Central memory CD4-positive, alpha-beta T cell (primary cell): ENCODE measurements around the gene PATL2.
"Not testable (repeated sequence)": the region's sequence is repeated elsewhere in the genome, so short reads cannot be mapped to it uniquely, and the experiment has no call there.

ENCODE experiments used
- DNase-seq: peaks from one replicate; pipeline ENCODE4 v3.0.0; 2022

The PATL2 gene

GRCh38 chr15:44641651-44642050 lies 69.5 kb downstream of the PATL2 start:
- DNase-seq = no peak

GRCh38 chr15:44636976-44637375 lies 74.1 kb downstream of the PATL2 start:
- no peak for DNase-seq

- DNase-seq = no peak
These were observed 77.5 kb downstream of the PATL2 start for GRCh38 chr15:44633603-44634002.

- DNase-seq = not testable (repeated sequence)
These were observed 85.8 kb downstream of the PATL2 start for GRCh38 chr15:44625286-44625685.

DNA sequence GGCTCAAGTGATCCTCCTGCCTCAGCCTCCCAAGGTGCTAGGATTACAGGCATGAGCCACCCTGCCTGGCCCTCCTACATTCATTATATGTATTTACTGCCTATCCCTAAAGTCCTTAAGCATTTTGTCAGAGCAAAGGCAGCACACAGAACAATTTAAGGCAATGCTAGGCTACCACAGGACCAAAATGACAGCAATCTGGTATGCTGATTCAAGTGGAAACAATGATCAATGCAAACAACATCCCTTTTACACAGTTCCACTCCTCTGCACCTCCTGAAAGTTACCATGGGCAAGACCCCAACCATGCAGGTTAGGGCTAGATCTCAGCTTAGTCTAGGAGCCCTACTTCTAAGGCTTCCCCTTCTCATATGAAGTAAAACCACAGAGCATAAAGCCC lies 87.9 kb downstream of the PATL2 start:
- DNase-seq = no peak

DNA sequence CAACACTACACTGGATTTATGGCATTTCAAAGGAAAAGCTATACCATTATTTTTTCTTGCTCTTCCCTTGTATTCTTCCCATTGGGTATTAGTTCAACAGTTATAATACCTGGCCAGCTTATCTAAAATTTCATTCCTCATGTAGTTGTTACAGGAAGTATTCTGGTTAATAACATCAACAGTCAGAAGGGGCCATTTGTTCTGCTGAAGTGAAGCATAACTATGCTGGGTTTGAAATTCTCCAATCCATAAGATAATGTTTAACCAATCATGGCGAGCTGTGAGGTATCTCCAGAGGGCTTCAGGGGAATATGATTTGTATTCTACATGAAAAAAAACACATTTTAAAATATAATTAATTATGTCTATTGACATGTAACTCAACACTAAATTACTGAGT lies 91.0 kb downstream of the PATL2 start:
- DNase-seq = no peak

- no peak for DNase-seq
These were observed 94.1 kb downstream of the PATL2 start for GRCh38 chr15:44616974-44617373.
